Measurements from ENCODE around the gene STIM2. TPM values are rescaled to one million over a fixed set of nuclear protein-coding genes. Genes with fewer than 3 reads are reported as not detected.

Gene STIM2
- total RNA-seq, 1 donor from 2014 or later: 35.5 TPM

DNA sequence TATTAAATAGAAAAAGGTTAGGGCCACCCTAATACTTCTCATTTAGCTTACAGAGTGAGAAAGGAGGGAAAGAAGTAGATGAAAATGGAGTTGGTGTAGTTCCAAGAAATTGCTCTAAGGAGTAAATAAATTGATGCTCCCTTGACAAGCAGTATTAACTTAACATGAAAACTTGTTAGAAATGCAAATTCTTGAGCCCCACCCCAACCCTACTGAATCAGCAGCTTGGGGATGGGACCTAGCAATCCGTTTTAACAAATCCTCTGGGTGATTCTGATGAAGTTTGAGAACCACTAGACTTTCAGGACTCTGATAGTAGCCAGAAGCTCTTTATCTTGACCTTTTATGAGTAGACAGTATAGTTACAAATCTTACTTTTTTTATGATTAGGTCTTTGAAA, 74.8 kb downstream of the STIM2 start:
- no peak for DNase-seq (ENCODE audit: low spot score)
- H3K9me3 Mint-ChIP-seq: no peaks in the 10 kb centered on the region
- H3K27ac Mint-ChIP-seq: no peak overlapping the region
- no peak overlapping the region for H3K4me3 Mint-ChIP-seq (ENCODE audit: low read depth)
- H3K4me1 Mint-ChIP-seq (ENCODE audit: low read depth): peaks cover 21% of the 10 kb centered on the region
- intact Hi-C loops (cut with micrococcal nuclease): no loop called here
- peaks cover 5% of the 10 kb centered on the region for H3K36me3 Mint-ChIP-seq (ENCODE audit: low read depth)
- H3K27me3 Mint-ChIP-seq (ENCODE audit: low read depth): no peaks in the 10 kb centered on the region

DNA sequence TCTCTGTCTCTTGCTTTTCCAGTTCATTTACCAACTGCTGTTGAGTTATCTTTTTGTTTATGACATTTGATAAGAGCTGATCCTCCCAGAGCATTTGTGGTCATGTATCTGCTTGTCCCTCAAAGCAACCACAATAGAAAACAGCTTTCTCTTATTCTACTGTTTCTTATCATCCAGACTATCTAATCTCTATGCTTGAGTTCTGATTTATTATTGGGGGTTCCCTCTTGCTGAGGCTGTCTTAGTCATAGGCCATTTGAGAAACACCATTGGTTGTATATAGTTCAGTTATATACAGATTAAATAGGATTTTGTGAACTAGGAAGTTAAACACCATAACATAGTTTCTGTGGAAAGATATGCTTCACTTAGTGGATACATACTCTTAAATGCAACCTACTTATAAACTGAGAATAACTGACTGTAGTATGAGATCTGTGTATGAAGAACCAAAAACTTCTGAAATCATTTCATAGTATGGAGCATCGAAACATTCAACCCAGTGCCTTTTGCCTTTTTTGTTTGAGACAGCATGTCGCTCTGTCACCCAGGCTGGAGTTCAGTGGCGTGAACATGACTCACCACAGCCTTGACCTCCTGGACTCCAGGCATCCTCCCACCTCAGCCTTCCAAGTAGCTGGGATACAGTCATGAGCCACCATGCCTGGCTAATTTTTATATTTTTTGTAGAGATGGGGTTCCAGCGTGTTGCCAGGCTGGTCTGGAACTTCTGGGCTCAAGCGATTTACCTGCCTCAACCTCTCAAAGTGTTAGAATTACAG, 75.8 kb downstream of the STIM2 start:
- H3K36me3 Mint-ChIP-seq (ENCODE audit: low read depth): peaks cover 5% of the 10 kb centered on the region
- H3K4me3 Mint-ChIP-seq (ENCODE audit: low read depth): no peak overlapping the region
- intact Hi-C loops (cut with micrococcal nuclease): no loop called here
- H3K4me1 Mint-ChIP-seq (ENCODE audit: low read depth): peaks cover 21% of the 10 kb centered on the region
- no peak for DNase-seq (ENCODE audit: low spot score)
- H3K9me3 Mint-ChIP-seq: no peaks in the 10 kb centered on the region
- H3K27me3 Mint-ChIP-seq (ENCODE audit: low read depth): no peaks in the 10 kb centered on the region
- H3K27ac Mint-ChIP-seq: no peak overlapping the region

DNA sequence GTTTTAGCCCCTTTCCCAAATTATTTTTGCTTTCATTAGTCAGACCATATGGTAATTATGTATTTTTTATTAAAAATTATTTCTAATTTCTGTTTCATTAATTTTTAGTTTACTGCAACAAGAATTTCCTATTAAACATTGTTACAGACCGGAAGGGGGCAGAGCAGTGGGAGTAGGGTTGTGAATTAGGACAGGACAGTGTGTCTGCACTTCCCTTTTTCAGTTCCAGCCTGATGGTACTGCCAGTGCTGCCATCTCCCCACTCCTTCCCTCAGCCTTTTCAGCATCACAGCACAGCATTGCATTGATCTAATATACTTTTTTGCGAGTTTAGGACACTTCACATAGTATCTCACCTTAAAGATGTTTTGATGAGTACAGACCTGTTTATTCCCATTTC, 76.5 kb downstream of the STIM2 start:
- no peak overlapping the region for H3K27ac Mint-ChIP-seq
- H3K36me3 Mint-ChIP-seq (ENCODE audit: low read depth): peaks cover 8% of the 10 kb centered on the region
- no peak overlapping the region for H3K4me3 Mint-ChIP-seq (ENCODE audit: low read depth)
- intact Hi-C loops (cut with micrococcal nuclease): no loop called here
- no peak for DNase-seq (ENCODE audit: low spot score)
- H3K4me1 Mint-ChIP-seq (ENCODE audit: low read depth): peaks cover 23% of the 10 kb centered on the region
- no peaks in the 10 kb centered on the region for H3K9me3 Mint-ChIP-seq
- no peaks in the 10 kb centered on the region for H3K27me3 Mint-ChIP-seq (ENCODE audit: low read depth)

DNA sequence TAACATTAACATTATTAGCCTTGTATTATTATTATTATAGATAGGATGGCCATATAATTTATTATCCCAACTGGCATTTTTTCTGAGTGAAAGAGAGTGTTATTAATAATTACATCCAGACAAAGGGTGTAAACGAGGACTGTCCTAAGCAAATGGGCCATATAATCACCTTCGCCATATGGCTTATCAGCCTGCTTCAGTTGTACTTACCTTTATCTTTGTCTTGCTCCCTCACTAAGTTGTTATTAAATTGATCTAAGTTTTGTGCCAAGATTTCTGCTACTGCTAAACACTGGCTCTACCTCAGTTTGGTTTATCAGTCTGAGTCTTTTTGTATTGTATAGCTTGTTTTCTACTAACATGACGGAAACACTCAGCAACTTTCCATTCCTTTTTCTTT, 76.9 kb downstream of the STIM2 start:
- H3K4me3 Mint-ChIP-seq (ENCODE audit: low read depth): no peak overlapping the region
- DNase-seq (ENCODE audit: low spot score): no peak
- peaks cover 26% of the 10 kb centered on the region for H3K4me1 Mint-ChIP-seq (ENCODE audit: low read depth)
- H3K36me3 Mint-ChIP-seq (ENCODE audit: low read depth): peaks cover 11% of the 10 kb centered on the region
- intact Hi-C loops (cut with micrococcal nuclease): no loop called here
- no peak overlapping the region for H3K27ac Mint-ChIP-seq
- H3K27me3 Mint-ChIP-seq (ENCODE audit: low read depth): no peaks in the 10 kb centered on the region
- no peaks in the 10 kb centered on the region for H3K9me3 Mint-ChIP-seq

DNA sequence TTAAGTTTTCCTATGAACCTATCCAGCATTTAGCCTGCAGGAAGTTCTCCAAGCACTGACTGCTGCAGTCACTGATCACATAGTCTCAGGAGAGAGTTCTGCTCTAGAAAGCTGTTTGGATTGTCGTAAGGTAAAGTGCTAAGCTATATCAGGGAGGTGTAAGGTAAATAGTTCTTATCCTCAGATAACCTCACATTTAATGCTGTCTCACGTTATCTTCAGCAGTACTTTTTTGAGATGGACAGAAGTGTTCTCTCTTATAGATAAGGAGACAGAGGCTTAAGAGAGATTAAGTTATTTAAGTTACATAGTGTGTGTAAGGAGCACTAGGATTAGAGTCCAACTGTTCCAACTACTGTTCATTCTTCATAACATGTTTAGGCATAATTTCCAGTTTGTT, 77.9 kb downstream of the STIM2 start:
- H3K36me3 Mint-ChIP-seq (ENCODE audit: low read depth): peaks cover 9% of the 10 kb centered on the region
- no peak overlapping the region for H3K4me3 Mint-ChIP-seq (ENCODE audit: low read depth)
- H3K27ac Mint-ChIP-seq: no peak overlapping the region
- DNase-seq (ENCODE audit: low spot score): no peak
- no peaks in the 10 kb centered on the region for H3K27me3 Mint-ChIP-seq (ENCODE audit: low read depth)
- intact Hi-C loops (cut with micrococcal nuclease): no loop called here
- peaks cover 29% of the 10 kb centered on the region for H3K4me1 Mint-ChIP-seq (ENCODE audit: low read depth)
- no peaks in the 10 kb centered on the region for H3K9me3 Mint-ChIP-seq

DNA sequence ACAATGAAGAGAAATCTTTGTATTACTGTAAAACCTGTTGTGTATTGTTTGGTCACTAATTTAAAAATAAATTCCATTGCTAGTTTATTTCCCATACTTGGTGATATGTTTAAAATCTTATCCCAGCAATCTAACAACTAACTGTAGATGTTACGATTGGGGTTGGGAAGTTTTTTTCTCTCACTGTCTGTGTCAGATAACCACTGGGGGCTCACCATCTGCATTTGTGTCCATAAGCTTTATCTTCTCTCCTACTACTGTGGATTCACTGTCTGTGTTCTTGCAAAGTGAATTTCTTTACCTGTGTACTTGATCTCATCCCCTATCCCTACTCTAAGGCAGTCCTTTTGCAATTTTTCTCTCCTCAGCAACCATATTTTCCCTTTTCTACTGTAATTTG, 81.3 kb downstream of the STIM2 start:
- Mint-ChIP-seq H3K9me3 (peaks cover 9% of the 10 kb centered on the region), H3K36me3 (ENCODE audit: low read depth) (peaks cover 20% of the 10 kb centered on the region), H3K4me3 (ENCODE audit: low read depth) (no peak overlapping the region), H3K4me1 (ENCODE audit: low read depth) (peaks cover 15% of the 10 kb centered on the region), H3K27ac (no peak overlapping the region), H3K27me3 (ENCODE audit: low read depth) (no peaks in the 10 kb centered on the region)
- intact Hi-C loops (cut with micrococcal nuclease): no loop called here
- DNase-seq (ENCODE audit: low spot score): no peak

DNA sequence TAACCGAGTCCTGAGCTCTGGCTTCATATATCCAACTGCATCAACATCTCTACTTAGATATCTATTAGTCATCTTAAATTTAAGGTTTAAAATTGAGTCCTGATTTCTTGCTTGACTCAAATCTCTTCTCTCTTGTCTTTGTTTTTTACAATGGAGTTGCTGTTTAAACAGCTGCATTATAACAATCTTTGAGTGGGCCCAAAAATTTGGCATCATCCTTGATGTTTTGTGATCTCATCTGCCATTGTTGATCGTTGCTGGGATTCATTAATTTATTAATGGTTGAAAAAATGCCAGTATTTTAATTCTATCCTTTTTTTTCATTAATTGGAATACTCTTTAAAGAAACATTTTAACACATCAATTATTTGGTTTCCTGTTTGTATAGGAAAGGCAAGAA, 82.2 kb downstream of the STIM2 start:
- Mint-ChIP-seq H3K36me3 (ENCODE audit: low read depth) (peaks cover 21% of the 10 kb centered on the region), H3K4me1 (ENCODE audit: low read depth) (peaks cover 15% of the 10 kb centered on the region), H3K4me3 (ENCODE audit: low read depth) (no peak overlapping the region), H3K27me3 (ENCODE audit: low read depth) (no peaks in the 10 kb centered on the region), H3K27ac (no peak overlapping the region), H3K9me3 (peaks cover 9% of the 10 kb centered on the region)
- intact Hi-C loops (cut with micrococcal nuclease): no loop called here
- no peak for DNase-seq (ENCODE audit: low spot score)

DNA sequence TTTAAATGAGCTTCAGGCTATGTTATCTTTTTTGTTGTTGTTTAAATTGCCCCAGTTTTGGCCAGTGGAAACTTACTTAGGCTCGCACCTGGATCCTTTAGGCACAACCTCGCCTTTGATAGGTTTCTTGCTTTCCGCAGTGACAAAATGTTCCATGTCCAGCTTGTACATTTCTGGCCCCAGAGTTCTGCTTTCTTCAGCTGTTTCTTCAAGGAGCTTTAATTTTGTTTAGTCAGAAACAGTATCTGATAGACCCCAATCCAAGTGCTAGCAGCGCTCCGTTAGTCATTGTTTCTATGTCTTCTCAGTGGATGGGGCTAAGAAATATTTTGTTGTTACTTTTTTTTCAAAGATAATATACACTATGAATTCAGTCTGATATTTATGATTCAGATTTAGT, 82.8 kb downstream of the STIM2 start:
- no peak overlapping the region for H3K4me3 Mint-ChIP-seq (ENCODE audit: low read depth)
- H3K27me3 Mint-ChIP-seq (ENCODE audit: low read depth): no peaks in the 10 kb centered on the region
- intact Hi-C loops (cut with micrococcal nuclease): no loop called here
- peaks cover 25% of the 10 kb centered on the region for H3K36me3 Mint-ChIP-seq (ENCODE audit: low read depth)
- DNase-seq (ENCODE audit: low spot score): no peak
- H3K27ac Mint-ChIP-seq: no peak overlapping the region
- H3K9me3 Mint-ChIP-seq: peaks cover 9% of the 10 kb centered on the region
- peaks cover 15% of the 10 kb centered on the region for H3K4me1 Mint-ChIP-seq (ENCODE audit: low read depth)

DNA sequence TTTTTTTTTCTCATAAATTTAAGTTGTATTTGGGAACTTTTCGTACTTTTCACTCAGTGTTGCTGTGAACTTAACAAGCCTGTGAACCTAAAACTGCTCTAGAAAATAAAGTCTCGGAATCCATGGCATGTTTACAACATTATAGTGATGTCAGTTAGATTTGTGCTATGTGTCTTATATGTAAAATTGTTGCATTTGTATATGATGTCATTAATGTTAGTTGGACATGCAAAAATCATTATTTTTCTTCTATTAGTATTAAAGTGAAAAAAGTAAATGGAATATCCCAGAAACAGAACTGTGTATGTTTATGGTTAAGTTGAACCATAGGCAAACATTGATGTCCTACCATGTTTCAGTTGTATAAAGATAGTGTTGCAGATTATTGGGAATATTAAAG, 85.2 kb downstream of the STIM2 start:
- no peak for DNase-seq (ENCODE audit: low spot score)
- no peak overlapping the region for H3K4me3 Mint-ChIP-seq (ENCODE audit: low read depth)
- H3K9me3 Mint-ChIP-seq: peaks cover 17% of the 10 kb centered on the region
- peaks cover 13% of the 10 kb centered on the region for H3K4me1 Mint-ChIP-seq (ENCODE audit: low read depth)
- intact Hi-C loops (cut with micrococcal nuclease): no loop called here
- H3K36me3 Mint-ChIP-seq (ENCODE audit: low read depth): peaks cover 28% of the 10 kb centered on the region
- no peaks in the 10 kb centered on the region for H3K27me3 Mint-ChIP-seq (ENCODE audit: low read depth)
- H3K27ac Mint-ChIP-seq: no peak overlapping the region

DNA sequence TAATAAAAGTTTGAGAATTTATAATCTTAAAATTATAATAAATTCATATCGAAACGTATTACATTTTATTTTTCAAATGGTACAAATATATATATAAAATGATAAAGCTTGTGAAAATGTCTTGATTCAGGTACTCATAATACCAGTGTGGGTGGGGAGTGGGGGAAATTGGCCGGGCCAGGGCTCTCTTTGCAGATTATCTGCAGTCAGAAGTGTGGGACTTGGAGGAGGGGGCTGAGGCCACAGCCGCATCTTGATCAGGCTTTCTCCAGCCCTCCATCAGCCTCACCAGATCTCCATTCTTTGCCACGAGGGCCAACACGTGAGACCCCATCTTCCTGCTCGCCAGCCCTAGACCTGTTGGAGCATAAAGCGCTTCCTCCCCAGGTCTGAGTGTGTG, 86.7 kb downstream of the STIM2 start:
- H3K27me3 Mint-ChIP-seq (ENCODE audit: low read depth): no peaks in the 10 kb centered on the region
- intact Hi-C loops (cut with micrococcal nuclease): no loop called here

DNA sequence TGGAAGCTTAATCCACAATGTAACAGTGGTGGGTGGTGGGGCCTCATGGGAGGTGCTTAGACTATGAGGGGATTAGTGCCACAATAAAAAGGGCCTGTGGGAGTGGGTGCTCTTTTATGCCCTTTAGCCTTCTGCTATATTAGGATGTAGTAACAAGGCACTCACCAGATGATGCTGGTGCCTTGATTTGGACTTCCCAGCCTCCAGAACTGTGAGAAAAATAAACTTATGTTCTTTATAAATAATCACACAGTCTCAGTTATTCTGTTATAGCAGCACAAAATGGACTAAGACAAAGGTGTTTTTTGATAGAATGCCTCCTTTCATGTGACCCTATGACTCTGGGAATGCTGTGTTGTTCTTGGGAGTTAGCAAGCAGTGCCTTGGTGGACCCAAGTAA, 89.8 kb downstream of the STIM2 start:
- Mint-ChIP-seq H3K9me3 (peaks cover 8% of the 10 kb centered on the region), H3K4me3 (ENCODE audit: low read depth) (no peak overlapping the region), H3K36me3 (ENCODE audit: low read depth) (peaks cover 17% of the 10 kb centered on the region), H3K4me1 (ENCODE audit: low read depth) (peaks cover 5% of the 10 kb centered on the region), H3K27me3 (ENCODE audit: low read depth) (no peaks in the 10 kb centered on the region), H3K27ac (no peak overlapping the region)
- intact Hi-C loops (cut with micrococcal nuclease): no loop called here
- DNase-seq (ENCODE audit: low spot score): no peak

More for the DNA sequence above, 86.7 kb downstream of the STIM2 start:
- no peak overlapping the region for H3K4me3 Mint-ChIP-seq (ENCODE audit: low read depth)
- peaks cover 9% of the 10 kb centered on the region for H3K4me1 Mint-ChIP-seq (ENCODE audit: low read depth)
- peaks cover 17% of the 10 kb centered on the region for H3K9me3 Mint-ChIP-seq
- no peak overlapping the region for H3K27ac Mint-ChIP-seq
- no peak for DNase-seq (ENCODE audit: low spot score)
- peaks cover 27% of the 10 kb centered on the region for H3K36me3 Mint-ChIP-seq (ENCODE audit: low read depth)

DNA sequence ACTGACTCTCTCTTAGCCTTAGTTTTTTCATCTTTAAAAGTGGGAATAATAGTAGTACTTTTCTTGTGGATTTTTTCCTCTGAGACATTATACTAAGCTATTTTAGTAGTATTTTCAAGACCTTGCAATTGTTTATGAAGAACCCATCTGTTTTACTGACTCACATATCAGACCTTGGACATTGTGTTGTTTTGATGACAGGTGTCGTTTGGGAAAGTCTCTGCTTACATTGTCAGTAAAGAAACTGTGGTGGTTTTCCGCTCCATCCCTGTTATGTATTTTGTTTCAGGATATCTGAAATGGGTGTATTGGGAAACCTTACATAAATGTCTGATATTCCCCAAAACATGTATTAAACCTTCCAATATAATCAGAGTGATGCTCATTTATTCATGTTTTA, 92.2 kb downstream of the STIM2 start:
- no peak overlapping the region for H3K27ac Mint-ChIP-seq
- no peaks in the 10 kb centered on the region for H3K27me3 Mint-ChIP-seq (ENCODE audit: low read depth)
- H3K4me3 Mint-ChIP-seq (ENCODE audit: low read depth): no peak overlapping the region
- H3K9me3 Mint-ChIP-seq: peaks cover 8% of the 10 kb centered on the region
- intact Hi-C loops (cut with micrococcal nuclease): no loop called here
- H3K4me1 Mint-ChIP-seq (ENCODE audit: low read depth): no peaks in the 10 kb centered on the region
- DNase-seq (ENCODE audit: low spot score): no peak
- H3K36me3 Mint-ChIP-seq (ENCODE audit: low read depth): peaks cover 14% of the 10 kb centered on the region

DNA sequence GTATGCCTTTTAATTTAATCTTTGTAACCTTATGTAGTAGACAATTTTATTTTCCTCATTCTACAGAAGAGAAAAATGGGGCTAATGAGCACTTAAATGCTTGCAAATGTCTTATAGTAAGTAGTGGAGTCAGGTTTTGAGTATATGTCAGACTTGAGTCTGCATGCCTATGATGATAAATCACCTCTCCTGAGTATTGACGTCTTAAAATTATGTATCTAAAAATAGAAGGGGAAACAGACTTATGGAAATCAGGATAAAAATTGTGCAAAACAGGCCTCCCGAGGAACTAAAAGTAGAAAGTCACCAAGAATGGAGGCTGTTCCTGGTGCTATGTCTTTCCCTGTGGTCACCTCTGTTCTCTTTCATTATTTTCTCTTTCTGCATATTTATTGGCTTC, 92.7 kb downstream of the STIM2 start:
- H3K27ac Mint-ChIP-seq: no peak overlapping the region
- H3K36me3 Mint-ChIP-seq (ENCODE audit: low read depth): peaks cover 13% of the 10 kb centered on the region
- no peak for DNase-seq (ENCODE audit: low spot score)
- no peaks in the 10 kb centered on the region for H3K4me1 Mint-ChIP-seq (ENCODE audit: low read depth)
- intact Hi-C loops (cut with micrococcal nuclease): no loop called here
- H3K9me3 Mint-ChIP-seq: peaks cover 8% of the 10 kb centered on the region
- no peaks in the 10 kb centered on the region for H3K27me3 Mint-ChIP-seq (ENCODE audit: low read depth)
- no peak overlapping the region for H3K4me3 Mint-ChIP-seq (ENCODE audit: low read depth)

All from activated T-helper 2 cell treated with anti-CD3 and anti-CD28 coated beads, Interferon-gamma antibody, Interleukin-2, Interleukin-4, amounts not matched to agents 10 μg/mL and 5 μg/mL and 100 μg/mL, durations not matched to agents 14 hours and 24 hours and 36 hours (primary cell).